Left ventricle myocardium inferior (tissue), 1 donor: Measurements from ENCODE around the gene HSPA12A. TPM values are rescaled to one million over a fixed set of nuclear protein-coding genes. Genes with fewer than 3 reads are reported as not detected.

Source experiments
- DNase-seq: peaks from one replicate; pipeline ENCODE4 v3.0.0-alpha.2; 2020
- H3K27ac ChIP-seq: fragments of 200-600 bp; replicated peaks from 2 replicates; pipeline ENCODE4 v1.8.0; 2021
- H3K27me3 ChIP-seq: fragments of 200-600 bp; 2 replicates; pipeline ENCODE4 v1.8.0; 2021; ENCODE audit warnings: low read depth
- H3K36me3 ChIP-seq: fragments of 200-600 bp; 2 replicates; pipeline ENCODE4 v1.8.0; 2021
- H3K4me1 ChIP-seq: fragments of 200-600 bp; 2 replicates; pipeline ENCODE4 v1.8.0; 2021
- H3K4me3 ChIP-seq: fragments of 200-600 bp; 2 replicates; pipeline ENCODE4 v1.8.0; 2021; ENCODE audit warnings: mild to moderate bottlenecking, moderate library complexity
- H3K9me3 ChIP-seq: fragments of 200-600 bp; replicated peaks from 2 replicates; pipeline ENCODE4 v1.8.0; 2021
- CTCF ChIP-seq: fragments of 200-600 bp; IDR thresholded peaks from 2 replicates; pipeline ENCODE4 v1.8.0; 2021; ENCODE audit warnings: antibody characterized with exemption, mild to moderate bottlenecking, borderline replicate concordance
- intact Hi-C: fragments of 100-400 bp; cut with micrococcal nuclease; formaldehyde crosslinking; loops from one replicate; pipeline ENCODE4 v1.11.0; 2022
- total RNA-seq: library from RNA; stranded (reverse); fragmentation: NEBNext Ultra II Directional; extraction: Animal tissue kit (Norgen Biotek cat#: 25700); gene quantifications from one replicate; pipeline ENCODE4 v1.2.1, GENCODE V29; 2021
- donor health status: DM: no; HTN: yes; CAD: no; lungs with severe emphysema.

The HSPA12A gene
- total RNA-seq, 1 donor from 2014 or later, result 15.0 TPM

GRCh38 chr10:116668018-116668417, 74.3 kb downstream of the HSPA12A start:
- no peak for TF ChIP-seq CTCF
- H3K4me1 ChIP-seq, result peaks cover 4% of the 10 kb centered on the region
- H3K9me3 ChIP-seq, result peaks cover 4% of the 10 kb centered on the region
- no peak overlapping the region for H3K4me3 ChIP-seq
- H3K36me3 ChIP-seq, result peaks cover 12% of the 10 kb centered on the region
- intact Hi-C loops, result no loop called here
- no peak for DNase-seq
- H3K27ac ChIP-seq, result no peak overlapping the region
- H3K27me3 ChIP-seq, result peaks cover 53% of the 10 kb centered on the region

- no peak overlapping the region for H3K4me3 ChIP-seq
- no peak for DNase-seq
- H3K27ac ChIP-seq, result no peak overlapping the region
- TF ChIP-seq CTCF, result no peak
- peaks cover 53% of the 10 kb centered on the region for H3K27me3 ChIP-seq
- peaks cover 4% of the 10 kb centered on the region for H3K9me3 ChIP-seq
- H3K36me3 ChIP-seq, result peaks cover 6% of the 10 kb centered on the region
- H3K4me1 ChIP-seq, result peaks cover 4% of the 10 kb centered on the region
- intact Hi-C loops, result no loop called here
Measured at GRCh38 chr10:116667484-116667883, 74.9 kb downstream of the HSPA12A start.

- Histone ChIP-seq H3K4me3 (peak overlapping the region; percentile 40), H3K27me3 (peaks cover 61% of the 10 kb centered on the region), H3K4me1 (peaks cover 4% of the 10 kb centered on the region), H3K9me3 (peaks cover 4% of the 10 kb centered on the region), H3K27ac (peak overlapping the region; percentile 43), H3K36me3 (no peaks in the 10 kb centered on the region)
- TF ChIP-seq CTCF, result no peak
- intact Hi-C loops, result no loop called here
- DNase-seq, result peak; percentile 45
Measured at GRCh38 chr10:116665541-116666125, 76.7 kb downstream of the HSPA12A start.

GRCh38 chr10:116664631-116665030, 77.7 kb downstream of the HSPA12A start:
- TF ChIP-seq CTCF, result no peak
- intact Hi-C loops, result no loop called here

GRCh38 chr10:116663342-116663741, 79.0 kb downstream of the HSPA12A start:
- Histone ChIP-seq H3K9me3 (peaks cover 4% of the 10 kb centered on the region), H3K27me3 (peaks cover 42% of the 10 kb centered on the region), H3K36me3 (no peaks in the 10 kb centered on the region), H3K27ac (no peak overlapping the region), H3K4me3 (no peak overlapping the region), H3K4me1 (no peaks in the 10 kb centered on the region)
- intact Hi-C loops, result no loop called here
- no peak for TF ChIP-seq CTCF
- no peak for DNase-seq

More at GRCh38 chr10:116664631-116665030, 77.7 kb downstream of the HSPA12A start:
- DNase-seq, result no peak
- H3K27ac ChIP-seq, result peak overlapping the region; percentile 43
- peaks cover 4% of the 10 kb centered on the region for H3K9me3 ChIP-seq
- H3K4me1 ChIP-seq, result peaks cover under 1% of the 10 kb centered on the region
- no peak overlapping the region for H3K4me3 ChIP-seq
- H3K27me3 ChIP-seq, result peaks cover 51% of the 10 kb centered on the region
- no peaks in the 10 kb centered on the region for H3K36me3 ChIP-seq
